ENCODE measurements around the gene TRIM45.

- TF ChIP-seq CTCF (IDR thresholded peaks at IDR 0.05) (peak; percentile 50 to 92 (median 84)), POLR2A (IDR thresholded peaks at IDR 0.05) (no peak)
Observed at GRCh38 chr1:117067533-117068370, 53.8 kb downstream of the TRIM45 start.

All from body of pancreas (tissue), 4 donors.